Body of pancreas (tissue), 4 donors: ENCODE measurements around the gene PDE6H. TPM values are rescaled to one million over a fixed set of nuclear protein-coding genes. Genes with fewer than 3 reads are reported as not detected.

Experiments
- ATAC-seq: fragments of 150-250 bp; one replicate; pipeline ENCODE4 v1.9.1; 2016
- DNase-seq, 4 donors: peaks; one replicate each; pipeline ENCODE4 v3.0.0-alpha.2; 2019
- H3K27ac ChIP-seq, 4 donors: fragments of 200-600 bp; sonication (generic); 1 replicate in 3 of 4; 2 replicates in 1 of 4; pipeline versions ENCODE4 v1.5.1 to v1.6.1; 2016 to 2019; ENCODE audit warnings: mild to moderate bottlenecking in 1 of 4, mixed read lengths in 1 of 4, moderate library complexity in 1 of 4
- H3K27me3 ChIP-seq, 2 donors: fragments of 200-600 bp; sonication (generic); one replicate each; pipeline ENCODE4 v1.6.0; 2016; ENCODE audit warnings: mild to moderate bottlenecking in 1 of 2
- H3K36me3 ChIP-seq, 2 donors: fragments of 200-600 bp; sonication (generic); replicated peaks in 1 of 2; 2 replicates each; pipeline ENCODE4 v1.5.1; 2016; ENCODE audit warnings: low read depth in 2 of 2; ENCODE audit not compliant: insufficient read depth in 1 of 2
- H3K4me1 ChIP-seq: fragments of 200-600 bp; sonication (generic); one replicate; pipeline ENCODE4 v1.6.0; 2016
- H3K4me3 ChIP-seq, 2 donors: fragments of 200-600 bp; sonication (generic); 1 replicate in 1 of 2; 2 replicates in 1 of 2; pipeline ENCODE4 v1.5.1; 2016 to 2019
- H3K9me3 ChIP-seq, 3 donors: fragments of 200-600 bp; sonication (generic); 1 replicate in 2 of 3; 2 replicates in 1 of 3; pipeline ENCODE4 v1.5.1; 2016
- CTCF ChIP-seq, 7 experiments: fragments of 450-650 bp in 4 of 7; fragments of 200-600 bp in 3 of 7; sonication (generic) in 3 of 7; IDR thresholded peaks; one replicate each; pipeline ENCODE4 v1.5.1; 2016 to 2019; ENCODE audit warnings: antibody characterized with exemption in 7 of 7
- POLR2A ChIP-seq, 3 donors: fragments of 450-650 bp; IDR thresholded peaks; one replicate each; pipeline ENCODE4 v1.6.1; 2016; ENCODE audit warnings: antibody characterized with exemption in 3 of 3, mild to moderate bottlenecking in 2 of 3
- WGBS, 2 donors: methylation state at CpG; one replicate each; pipeline ENCODE4 v1.1.5; 2017; 5-methylcytosine and 5-hydroxymethylcytosine counted together
- intact Hi-C: fragments of 100-400 bp; cut with DNase I; formaldehyde crosslinking; loops from one replicate; pipeline ENCODE4 v1.15.1; 2023
- total RNA-seq, 2 donors: library from RNA; depleted of rRNA; stranded (reverse); fragments of >200 nt; gene quantifications; one replicate each; pipeline ENCODE4 v1.1.0, GENCODE V29; 2016

Gene PDE6H
- total RNA-seq, 2 donors from 2014 or later: not detected

GRCh38 chr12:14938301-14938700, 34.5 kb upstream of the PDE6H start, which contains the start of gene ERP27:
Gene ERP27, minus strand, starts transcription at chr12:14938537. Its CDS starts 29 bp downstream, at chr12:14938508.
- ATAC-seq (peak; percentile 94), DNase-seq (peak; percentile 90 to 94 (median 92))
- Histone ChIP-seq H3K4me3 (peak within 1 kb of the TSS in 1 of 2 donors; percentile 15), H3K36me3 (no peaks in the 10 kb centered on the region), H3K9me3 (no peaks in the 10 kb centered on the region), H3K4me1 (peaks cover 55% of the 10 kb centered on the region), H3K27me3 (no peaks in the 10 kb centered on the region), H3K27ac (peak within 1 kb of the TSS; percentile 73 to 85 (median 78))
- intact Hi-C loops: no loop called here
- 17 to 25% methylated on average over 3 of the region's 3 CpGs for WGBS, 2 donors
- TF ChIP-seq POLR2A (IDR thresholded peaks at IDR 0.05) (peak in 2 of 3 donors; percentile 80 to 87), CTCF (IDR thresholded peaks at IDR 0.05) (no peak)

GRCh38 chr12:14941369-14941768, 31.5 kb upstream of the PDE6H start:
- Histone ChIP-seq H3K27me3 (no peaks in the 10 kb centered on the region), H3K4me3 (no peak overlapping the region), H3K4me1 (peaks cover 26% of the 10 kb centered on the region), H3K27ac (no peak overlapping the region), H3K36me3 (no peaks in the 10 kb centered on the region), H3K9me3 (no peaks in the 10 kb centered on the region)
- no peak for TF ChIP-seq POLR2A (IDR thresholded peaks at IDR 0.05)
- 94 to 98% methylated on average over 2 of the region's 2 CpGs for WGBS, 2 donors
- intact Hi-C loops: no loop called here
- ATAC-seq (no peak), DNase-seq (no peak)

- H3K4me1 ChIP-seq: peaks cover 22% of the 10 kb centered on the region
- ATAC-seq: no peak
- intact Hi-C loops: no loop called here
Observed at GRCh38 chr12:14942196-14942931, 30.5 kb upstream of the PDE6H start.

GRCh38 chr12:14946162-14946561, 26.7 kb upstream of the PDE6H start:
- intact Hi-C loops: no loop called here
- no peaks in the 10 kb centered on the region for H3K9me3 ChIP-seq
- H3K4me3 ChIP-seq: no peak overlapping the region
- no peaks in the 10 kb centered on the region for H3K36me3 ChIP-seq
- 86 to 91% methylated on average over 2 of the region's 2 CpGs for WGBS, 2 donors
- DNase-seq (no peak), ATAC-seq (no peak)
- no peak overlapping the region for H3K27ac ChIP-seq
- no peaks in the 10 kb centered on the region for H3K27me3 ChIP-seq
- H3K4me1 ChIP-seq: peaks cover 28% of the 10 kb centered on the region
- no peak for TF ChIP-seq POLR2A (IDR thresholded peaks at IDR 0.05)
- TF ChIP-seq CTCF (IDR thresholded peaks at IDR 0.05): no peak

More at GRCh38 chr12:14942196-14942931, 30.5 kb upstream of the PDE6H start:
- H3K27ac ChIP-seq: no peak overlapping the region
- no peaks in the 10 kb centered on the region for H3K27me3 ChIP-seq
- no peak for DNase-seq
- H3K36me3 ChIP-seq: no peaks in the 10 kb centered on the region
- no peak for TF ChIP-seq CTCF (IDR thresholded peaks at IDR 0.05)
- H3K4me3 ChIP-seq: no peak overlapping the region
- no peaks in the 10 kb centered on the region for H3K9me3 ChIP-seq
- WGBS, 2 donors: 64 to 80% methylated on average over 12 of the region's 12 CpGs

- 26 to 42% methylated on average over 1 of the region's 1 CpG for WGBS, 2 donors
- intact Hi-C loops: no loop called here
- Histone ChIP-seq H3K27me3 (no peaks in the 10 kb centered on the region), H3K4me1 (peaks cover 28% of the 10 kb centered on the region), H3K36me3 (no peaks in the 10 kb centered on the region), H3K4me3 (no peak overlapping the region), H3K9me3 (no peaks in the 10 kb centered on the region), H3K27ac (no peak overlapping the region)
- no peak for DNase-seq
- no peak for TF ChIP-seq POLR2A (IDR thresholded peaks at IDR 0.05)
- no peak for TF ChIP-seq CTCF (IDR thresholded peaks at IDR 0.05)
- no peak for ATAC-seq
Observed at GRCh38 chr12:14946861-14947260, 26.0 kb upstream of the PDE6H start.
